Inflammatory macrophage (primary cell): ENCODE data around the gene ABLIM3.

ENCODE experiments used
- DNase-seq, 2 donors: peaks; one replicate each; pipeline ENCODE4 v3.0.0-alpha.2; 2020 to 2022

The ABLIM3 gene

GRCh38 chr5:149195337-149195887 is 54.1 kb downstream of the ABLIM3 start:
- no peak for DNase-seq

GRCh38 chr5:149195962-149196361 is 54.7 kb downstream of the ABLIM3 start:
- DNase-seq, result no peak

- DNase-seq, result no peak
Measured at GRCh38 chr5:149198148-149198547, 56.9 kb downstream of the ABLIM3 start.

DNA sequence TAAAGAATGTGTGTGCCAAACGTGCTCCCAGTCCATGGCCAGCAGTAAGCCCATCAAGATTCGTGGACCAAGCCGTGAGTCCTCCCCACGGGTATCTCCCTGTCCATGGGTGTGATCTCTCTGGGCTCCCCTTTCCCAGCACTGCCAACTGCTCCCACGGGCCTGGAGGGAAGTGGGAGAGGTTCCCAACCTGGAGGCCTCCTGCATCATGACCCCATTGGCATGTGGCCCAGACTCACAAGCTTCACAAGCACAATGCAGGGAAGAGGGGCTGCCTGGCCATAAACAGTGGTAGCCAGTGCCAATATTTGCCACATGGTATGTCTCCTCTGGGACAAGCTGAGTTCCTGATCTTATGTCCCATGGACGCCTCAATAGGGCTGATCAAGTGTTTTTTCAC is 59.1 kb downstream of the ABLIM3 start:
- DNase-seq, result no peak

DNA sequence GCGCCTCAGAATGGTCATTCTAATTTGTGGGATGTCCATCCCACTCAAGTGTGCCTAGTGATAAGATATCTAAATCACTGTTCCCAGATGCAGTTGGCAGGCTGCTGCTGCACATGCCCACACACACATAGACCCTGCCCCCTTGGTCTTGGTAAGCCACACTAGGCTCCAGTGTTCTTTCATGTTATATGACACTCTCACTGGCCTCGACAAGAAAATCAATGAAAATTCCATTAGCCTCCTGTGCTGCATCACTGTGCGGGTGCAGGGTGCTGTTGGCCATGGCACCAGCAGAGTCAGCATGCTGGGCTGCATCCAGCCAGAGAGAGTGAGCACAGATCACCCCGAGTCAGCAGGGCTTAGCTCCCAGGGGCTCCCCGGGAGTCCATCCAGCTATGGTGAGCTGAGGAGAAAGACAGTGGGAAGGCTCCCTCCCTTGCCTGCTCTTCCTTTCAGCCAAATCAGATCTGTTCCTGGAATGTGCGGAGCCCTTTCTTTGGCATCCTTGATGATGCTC is 59.9 kb downstream of the ABLIM3 start:
- DNase-seq, result no peak

- no peak for DNase-seq
Measured at GRCh38 chr5:149202910-149203451, 61.7 kb downstream of the ABLIM3 start.

DNA sequence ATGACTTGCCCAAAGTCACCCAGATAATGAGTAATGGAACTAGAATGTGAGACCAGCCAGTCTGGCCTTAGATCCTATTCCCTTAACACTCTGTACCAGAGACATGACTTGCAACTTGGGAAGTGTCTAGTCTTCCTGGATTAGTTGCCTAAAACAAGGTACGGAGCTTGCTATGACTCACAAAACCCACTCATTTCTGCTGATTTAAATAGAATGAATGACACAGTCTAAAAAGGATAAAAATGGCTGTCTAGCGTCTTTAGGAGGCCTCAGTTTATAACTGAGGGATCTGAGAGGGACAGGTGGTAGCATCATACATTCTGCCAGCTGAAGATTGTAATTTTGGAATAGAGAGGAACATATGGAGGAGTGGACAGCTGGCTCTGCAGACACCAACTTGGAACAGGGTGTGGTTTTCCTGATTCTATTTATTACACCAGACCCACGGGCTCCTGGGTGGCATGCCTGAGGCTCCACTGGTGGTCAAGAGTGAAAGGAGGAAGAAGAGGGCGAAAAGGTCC is 62.7 kb downstream of the ABLIM3 start:
- DNase-seq, result no peak

- no peak for DNase-seq
Measured at GRCh38 chr5:149205625-149206523, 64.6 kb downstream of the ABLIM3 start.

DNA sequence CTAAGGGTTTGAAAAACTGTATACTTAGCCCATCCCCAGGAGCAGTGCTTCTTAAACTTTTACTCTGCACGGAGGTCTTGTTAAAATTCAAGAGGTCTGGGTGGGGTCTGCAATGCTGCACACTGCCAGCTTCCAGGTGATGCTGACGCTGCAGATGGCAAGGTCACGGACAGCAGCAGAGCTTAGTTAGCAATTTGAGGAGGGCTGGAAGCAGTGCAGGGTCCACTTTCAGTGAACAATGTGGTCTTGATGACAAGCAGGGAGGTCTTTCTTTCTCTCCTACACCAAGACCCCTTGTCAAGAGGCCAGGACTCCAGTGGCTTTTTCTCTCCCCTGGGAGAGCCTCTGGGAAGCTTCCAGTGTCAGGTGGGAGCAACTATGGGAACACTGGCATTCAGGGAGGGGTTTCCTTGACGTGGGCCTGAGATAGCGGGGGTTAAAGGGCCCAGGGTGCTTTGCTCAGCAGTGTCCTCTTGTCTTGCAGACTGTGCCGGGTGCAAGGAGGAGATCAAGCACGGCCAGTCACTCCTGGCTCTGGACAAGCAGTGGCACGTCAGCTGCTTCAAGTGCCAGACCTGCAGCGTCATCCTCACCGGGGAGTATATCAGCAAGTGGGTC is 65.3 kb downstream of the ABLIM3 start:
- DNase-seq, result no peak

- no peak for DNase-seq
Measured at GRCh38 chr5:149207831-149208230, 66.5 kb downstream of the ABLIM3 start.

GRCh38 chr5:149210225-149210624 is 68.9 kb downstream of the ABLIM3 start:
- DNase-seq, result no peak

GRCh38 chr5:149210968-149211490 is 69.7 kb downstream of the ABLIM3 start:
- no peak for DNase-seq

DNA sequence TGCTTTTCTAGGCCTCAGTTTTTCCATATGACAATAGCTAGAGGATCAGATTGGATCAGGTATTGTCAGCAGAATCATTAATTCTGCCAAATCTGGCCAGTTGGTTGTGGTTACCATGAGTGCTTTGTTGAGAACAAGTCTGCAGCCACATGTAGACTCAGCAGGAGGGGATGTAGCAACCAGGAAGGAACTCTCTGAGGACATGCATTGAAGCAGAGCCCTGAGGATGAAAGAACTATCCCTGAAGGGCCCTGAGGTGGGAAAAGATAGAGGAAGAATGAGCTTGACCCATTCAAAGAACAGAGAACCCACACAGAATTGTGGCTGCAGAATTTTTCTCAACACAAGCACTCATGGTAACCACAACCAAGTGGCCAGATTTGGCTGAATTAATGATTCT is 70.3 kb downstream of the ABLIM3 start:
- DNase-seq, result no peak

GRCh38 chr5:149212198-149212951 is 71.1 kb downstream of the ABLIM3 start:
- DNase-seq, result no peak

- DNase-seq, result no peak
Measured at GRCh38 chr5:149213264-149213880, 72.1 kb downstream of the ABLIM3 start.

GRCh38 chr5:149215478-149216090 is 74.3 kb downstream of the ABLIM3 start:
- DNase-seq, result peak in 1 of 2 donors; percentile 19

DNA sequence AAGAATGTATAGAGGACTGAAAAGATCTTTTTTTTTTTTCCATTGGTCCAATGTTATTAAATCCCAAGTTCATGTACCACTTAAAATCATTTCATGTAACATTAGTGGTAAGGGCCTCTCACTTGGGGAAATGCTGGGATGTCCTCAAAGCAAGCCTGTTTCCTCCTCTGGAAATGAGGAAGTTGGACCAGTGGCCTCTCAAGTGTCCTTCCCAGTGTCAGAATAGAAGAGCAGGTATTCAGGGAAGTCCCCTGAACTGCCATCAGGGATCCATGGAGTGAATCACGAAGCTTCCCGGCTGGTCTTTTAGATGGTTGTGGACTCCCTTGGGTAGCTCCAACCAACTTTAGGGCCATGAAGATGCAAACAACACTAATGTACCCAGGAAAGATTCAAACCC is 75.2 kb downstream of the ABLIM3 start:
- DNase-seq, result peak; percentile 14 to 22

GRCh38 chr5:149217096-149217802 is 76.0 kb downstream of the ABLIM3 start:
- DNase-seq, result no peak

DNA sequence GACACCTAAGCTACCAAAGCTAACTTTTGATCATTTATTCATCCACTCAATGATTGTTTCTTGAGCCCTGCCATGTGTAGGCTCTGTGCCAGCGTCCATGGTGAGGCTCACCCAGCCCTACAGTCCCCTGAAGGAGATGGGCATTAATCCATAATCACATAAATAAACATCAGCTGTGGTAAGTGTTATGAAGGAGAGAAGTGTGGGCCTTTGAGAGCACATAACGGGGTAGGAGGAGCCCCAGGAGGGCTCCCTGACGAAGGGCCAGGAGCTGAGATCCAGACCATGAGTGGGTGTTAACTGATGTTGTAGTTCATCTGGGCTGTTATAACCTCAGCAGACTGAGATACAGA is 76.5 kb downstream of the ABLIM3 start:
- DNase-seq, result no peak

- no peak for DNase-seq
Measured at GRCh38 chr5:149219584-149219983, 78.3 kb downstream of the ABLIM3 start.

- DNase-seq, result no peak
Measured at GRCh38 chr5:149220750-149221149, 79.5 kb downstream of the ABLIM3 start.
